Lung (tissue), 12 donors: ENCODE data around the gene IFNG. TPM values are rescaled to one million over a fixed set of nuclear protein-coding genes. Genes with fewer than 3 reads are reported as not detected.

Experiments used
- ATAC-seq: fragments of 200-7000 bp; cut with Tn5 transposase; one replicate; pipeline ENCODE4 v1.9.1; 2020; ENCODE audit warnings: moderate number of reproducible peaks; ENCODE audit not compliant: insufficient read depth, low FRiP score
- DNase-seq, 3 donors: peaks; one replicate each; pipeline ENCODE4 v3.0.0-alpha.2; 2013 to 2017
- H3K27ac ChIP-seq, 2 donors: one replicate each; pipeline ENCODE4 v1.5.1; 2013; ENCODE audit warnings: mild to moderate bottlenecking in 2 of 2, moderate library complexity in 2 of 2, control low read depth in 1 of 2, inconsistent platforms in 1 of 2, low read depth in 1 of 2, low read length in 1 of 2
- H3K27me3 ChIP-seq, 3 donors: one replicate each; pipeline ENCODE4 v1.5.1; 2013; ENCODE audit warnings: low read length in 2 of 3; ENCODE audit not compliant: control insufficient read depth in 3 of 3, insufficient read depth in 3 of 3
- H3K36me3 ChIP-seq, 4 donors: one replicate each; pipeline ENCODE4 v1.5.1; 2013; ENCODE audit warnings: low read length in 4 of 4, mild to moderate bottlenecking in 1 of 4, moderate library complexity in 1 of 4; ENCODE audit not compliant: control insufficient read depth in 4 of 4, insufficient read depth in 4 of 4
- H3K4me1 ChIP-seq, 5 donors: one replicate each; pipeline ENCODE4 v1.5.1; 2013; ENCODE audit warnings: low read length in 5 of 5, mild to moderate bottlenecking in 2 of 5, moderate library complexity in 1 of 5; ENCODE audit not compliant: control insufficient read depth in 5 of 5, insufficient read depth in 5 of 5
- H3K4me3 ChIP-seq: one replicate; pipeline ENCODE4 v1.5.1; 2013; ENCODE audit warnings: mild to moderate bottlenecking, control low read depth, moderate library complexity
- H3K9ac ChIP-seq, 2 donors: one replicate each; pipeline ENCODE4 v1.5.1; 2013; ENCODE audit warnings: low read length in 2 of 2, control low read depth in 1 of 2; ENCODE audit not compliant: insufficient read depth in 1 of 2
- H3K9me3 ChIP-seq, 4 donors: one replicate each; pipeline ENCODE4 v1.5.1; 2013; ENCODE audit warnings: low read length in 3 of 4, mild to moderate bottlenecking in 1 of 4, moderate library complexity in 1 of 4; ENCODE audit not compliant: control insufficient read depth in 4 of 4, insufficient read depth in 3 of 4
- WGBS, 2 donors: extraction: QIAGEN DNeasy Blood & Tissue Kit; methylation state at CpG; one replicate each; pipeline ENCODE4 v1.1.7; 2013; 5-methylcytosine and 5-hydroxymethylcytosine counted together
- polyA plus RNA-seq, 2 donors: library from polyadenylated mRNA; stranded (reverse); fragments of 200-250 nt; gene quantifications; one replicate each; pipeline ENCODE4 v1.2.1, GENCODE V29; 2013
- total RNA-seq, 2 donors: library from RNA; depleted of rRNA in 1 of 2; stranded (reverse); fragments of >200 nt in 1 of 2; gene quantifications; one replicate each; pipeline ENCODE4 v1.2.1, GENCODE V29; 2014 to 2021
- TF ChIP-seq, protein P1 (sequence below): IDR thresholded peaks from 2 replicates; pipeline ENCODE4 v1.5.1; 2012; ENCODE audit warnings: mild to moderate bottlenecking; ENCODE audit errors: control extremely low read depth, extremely low read depth
- donor health status: control.
- donor health status: control.
- donor health status: Bipolar disorder and iron deficiency.
- donor health status: healthy.
- donor health status: DM: yes; HTN: yes; CAD: no.

Gene IFNG
- total and polyA plus RNA-seq, 4 donors, result 0.22 to 0.49 (median 0.40) TPM; not detected in 1

DNA sequence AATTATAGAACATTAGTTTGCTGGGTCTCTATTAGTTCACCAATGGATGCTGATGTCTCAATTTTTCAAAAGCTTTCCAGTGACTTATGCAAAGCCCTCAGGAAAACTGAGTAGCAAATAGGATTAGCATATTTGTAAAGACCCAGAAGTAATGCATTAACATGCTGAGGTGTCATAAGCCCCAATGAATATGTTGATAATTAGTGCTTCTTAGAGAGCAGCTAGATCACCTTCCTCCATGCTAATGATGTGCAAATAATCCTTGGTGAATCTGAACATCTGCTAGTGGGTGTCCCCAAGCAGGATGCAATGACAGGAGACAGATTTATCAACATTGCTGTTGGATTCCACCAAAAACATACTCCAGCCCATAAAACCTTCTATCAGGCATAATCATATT lies 19.0 kb downstream of the IFNG start:
- ATAC-seq (no peak), DNase-seq (no peak)
- TF ChIP-seq, protein P1, sequence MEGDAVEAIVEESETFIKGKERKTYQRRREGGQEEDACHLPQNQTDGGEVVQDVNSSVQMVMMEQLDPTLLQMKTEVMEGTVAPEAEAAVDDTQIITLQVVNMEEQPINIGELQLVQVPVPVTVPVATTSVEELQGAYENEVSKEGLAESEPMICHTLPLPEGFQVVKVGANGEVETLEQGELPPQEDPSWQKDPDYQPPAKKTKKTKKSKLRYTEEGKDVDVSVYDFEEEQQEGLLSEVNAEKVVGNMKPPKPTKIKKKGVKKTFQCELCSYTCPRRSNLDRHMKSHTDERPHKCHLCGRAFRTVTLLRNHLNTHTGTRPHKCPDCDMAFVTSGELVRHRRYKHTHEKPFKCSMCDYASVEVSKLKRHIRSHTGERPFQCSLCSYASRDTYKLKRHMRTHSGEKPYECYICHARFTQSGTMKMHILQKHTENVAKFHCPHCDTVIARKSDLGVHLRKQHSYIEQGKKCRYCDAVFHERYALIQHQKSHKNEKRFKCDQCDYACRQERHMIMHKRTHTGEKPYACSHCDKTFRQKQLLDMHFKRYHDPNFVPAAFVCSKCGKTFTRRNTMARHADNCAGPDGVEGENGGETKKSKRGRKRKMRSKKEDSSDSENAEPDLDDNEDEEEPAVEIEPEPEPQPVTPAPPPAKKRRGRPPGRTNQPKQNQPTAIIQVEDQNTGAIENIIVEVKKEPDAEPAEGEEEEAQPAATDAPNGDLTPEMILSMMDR, result no peak
- Histone ChIP-seq H3K27me3 (no peaks in the 10 kb centered on the region), H3K9me3 (peaks cover 0 to 2% (median 0%) of the 10 kb centered on the region in 4 donors), H3K4me1 (no peaks in the 10 kb centered on the region), H3K27ac (no peak overlapping the region), H3K36me3 (no peaks in the 10 kb centered on the region), H3K9ac (no peak overlapping the region), H3K4me3 (no peak overlapping the region)

DNA sequence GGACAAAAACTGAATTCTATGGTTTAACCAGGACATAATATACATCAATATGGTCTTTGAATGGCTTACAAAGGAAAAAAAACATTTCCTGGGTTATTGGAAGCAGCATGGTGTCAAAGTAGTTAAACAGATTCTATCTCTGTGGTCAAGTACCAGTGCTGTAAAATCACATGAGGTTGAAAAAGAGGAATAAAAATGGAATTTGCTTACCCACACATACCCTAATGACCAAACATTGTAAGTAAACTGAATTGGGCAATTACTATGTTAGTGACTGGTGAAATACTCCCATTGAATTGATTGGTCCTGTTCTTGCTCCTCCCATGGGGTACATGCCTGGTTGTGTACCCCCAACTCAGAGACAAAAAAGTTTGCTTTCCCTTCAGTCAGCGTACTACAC lies 19.6 kb downstream of the IFNG start:
- 78 to 81% methylated on average over 1 of the region's 1 CpG for WGBS, 2 donors
- Histone ChIP-seq H3K9me3 (peaks cover 0 to 2% (median 0%) of the 10 kb centered on the region in 4 donors), H3K27ac (no peak overlapping the region), H3K4me1 (no peaks in the 10 kb centered on the region), H3K27me3 (no peaks in the 10 kb centered on the region), H3K4me3 (no peak overlapping the region), H3K36me3 (no peaks in the 10 kb centered on the region), H3K9ac (no peak overlapping the region)
- TF ChIP-seq, protein P1, result no peak
- DNase-seq, result no peak
- no peak for ATAC-seq

DNA sequence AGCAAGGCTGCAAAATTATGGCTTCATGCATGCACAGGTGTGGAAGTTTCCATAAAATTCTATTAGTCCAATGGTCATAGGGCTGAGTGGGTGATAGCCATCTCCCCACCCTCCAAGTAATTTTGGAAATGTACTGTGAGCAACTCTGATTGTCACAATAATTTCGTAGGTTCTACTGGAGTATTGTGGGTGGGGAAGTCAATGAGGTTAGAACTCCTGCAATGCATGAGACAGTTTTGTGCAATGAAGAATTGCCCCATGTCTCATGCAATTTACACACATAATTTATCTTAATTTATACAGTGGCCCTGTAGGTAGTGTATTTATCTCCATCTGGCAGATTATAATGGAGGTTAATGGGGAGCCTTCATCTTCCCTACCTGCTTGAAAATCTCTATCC lies 20.5 kb downstream of the IFNG start:
- ATAC-seq (no peak), DNase-seq (no peak)
- no peaks in the 10 kb centered on the region for H3K36me3 ChIP-seq
- whole genome bisulfite sequencing, 2 donors, result 69% methylated on average over 1 of the region's 1 CpG
- H3K27ac ChIP-seq, result no peak overlapping the region
- H3K4me3 ChIP-seq, result no peak overlapping the region
- H3K4me1 ChIP-seq, result no peaks in the 10 kb centered on the region
- TF ChIP-seq, protein P1, result no peak
- H3K27me3 ChIP-seq, result no peaks in the 10 kb centered on the region
- H3K9ac ChIP-seq, result no peak overlapping the region
- H3K9me3 ChIP-seq, result peaks cover 0 to 7% (median 0%) of the 10 kb centered on the region in 4 donors

DNA sequence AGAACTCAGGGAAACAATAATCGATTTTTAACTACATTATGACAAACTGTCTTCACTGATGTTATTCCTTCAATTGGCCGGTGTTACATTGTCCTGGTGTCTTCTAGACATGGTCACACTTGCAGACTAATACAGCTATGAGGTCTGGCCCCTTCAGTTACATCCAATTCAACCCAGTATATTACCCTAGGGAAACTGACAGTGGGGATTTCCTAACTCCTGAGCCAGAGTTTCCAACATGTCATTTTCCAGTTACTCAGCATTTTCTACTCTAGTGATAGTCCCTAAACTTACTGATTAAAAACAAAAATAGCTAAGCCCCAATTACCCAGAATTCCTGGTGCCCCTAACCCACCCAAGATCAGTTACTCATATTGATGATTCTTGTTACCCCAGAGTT lies 21.1 kb downstream of the IFNG start:
- peaks cover 0 to 9% (median 0%) of the 10 kb centered on the region in 4 donors for H3K9me3 ChIP-seq
- H3K27ac ChIP-seq, result no peak overlapping the region
- no peaks in the 10 kb centered on the region for H3K36me3 ChIP-seq
- TF ChIP-seq, protein P1, result no peak
- ATAC-seq, result no peak
- WGBS, 2 donors, result 93 to 94% methylated on average over 2 of the region's 2 CpGs
- H3K4me1 ChIP-seq, result no peaks in the 10 kb centered on the region
- no peak for DNase-seq
- no peaks in the 10 kb centered on the region for H3K27me3 ChIP-seq
- no peak overlapping the region for H3K4me3 ChIP-seq
- H3K9ac ChIP-seq, result no peak overlapping the region
